Uterus (tissue), 2 donors: ENCODE data around the gene RAB6A.

Experiments
- POLR2A ChIP-seq, 2 donors: fragments of 450-650 bp; IDR thresholded peaks; one replicate each; pipeline ENCODE4 v1.6.1; 2016; ENCODE audit warnings: antibody characterized with exemption in 2 of 2, mild to moderate bottlenecking in 1 of 2, moderate library complexity in 1 of 2
- TF ChIP-seq, protein P1 (sequence below), 4 experiments: fragments of 200-600 bp in 2 of 4; fragments of 450-650 bp in 2 of 4; sonication (generic) in 2 of 4; IDR thresholded peaks; one replicate each; pipeline ENCODE4 v1.5.1; 2016 to 2019; ENCODE audit warnings: antibody characterized with exemption in 4 of 4, mild to moderate bottlenecking in 2 of 4, moderate library complexity in 1 of 4

DNA sequence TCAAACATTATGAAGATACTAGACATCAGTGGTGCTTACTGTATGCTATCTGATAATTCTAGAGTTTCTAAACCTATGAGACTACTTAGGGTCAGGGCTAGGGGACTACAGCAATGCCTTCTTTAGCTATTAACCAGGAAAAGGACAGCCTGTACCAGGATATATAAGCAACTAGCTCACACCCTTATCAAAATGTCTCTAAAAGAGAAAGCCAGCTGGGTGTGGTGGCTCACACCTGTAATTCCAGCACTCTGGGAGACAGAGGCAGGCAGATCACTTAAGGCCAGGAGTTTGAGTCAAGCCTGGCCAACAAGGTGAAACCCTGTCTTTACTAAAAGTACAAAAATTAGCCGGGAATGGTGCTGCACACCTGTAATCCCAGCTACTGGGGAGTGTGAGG lies 55.8 kb downstream of the RAB6A start:
- TF ChIP-seq, protein P1, sequence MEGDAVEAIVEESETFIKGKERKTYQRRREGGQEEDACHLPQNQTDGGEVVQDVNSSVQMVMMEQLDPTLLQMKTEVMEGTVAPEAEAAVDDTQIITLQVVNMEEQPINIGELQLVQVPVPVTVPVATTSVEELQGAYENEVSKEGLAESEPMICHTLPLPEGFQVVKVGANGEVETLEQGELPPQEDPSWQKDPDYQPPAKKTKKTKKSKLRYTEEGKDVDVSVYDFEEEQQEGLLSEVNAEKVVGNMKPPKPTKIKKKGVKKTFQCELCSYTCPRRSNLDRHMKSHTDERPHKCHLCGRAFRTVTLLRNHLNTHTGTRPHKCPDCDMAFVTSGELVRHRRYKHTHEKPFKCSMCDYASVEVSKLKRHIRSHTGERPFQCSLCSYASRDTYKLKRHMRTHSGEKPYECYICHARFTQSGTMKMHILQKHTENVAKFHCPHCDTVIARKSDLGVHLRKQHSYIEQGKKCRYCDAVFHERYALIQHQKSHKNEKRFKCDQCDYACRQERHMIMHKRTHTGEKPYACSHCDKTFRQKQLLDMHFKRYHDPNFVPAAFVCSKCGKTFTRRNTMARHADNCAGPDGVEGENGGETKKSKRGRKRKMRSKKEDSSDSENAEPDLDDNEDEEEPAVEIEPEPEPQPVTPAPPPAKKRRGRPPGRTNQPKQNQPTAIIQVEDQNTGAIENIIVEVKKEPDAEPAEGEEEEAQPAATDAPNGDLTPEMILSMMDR (IDR thresholded peaks at IDR 0.05): no peak
- no peak for TF ChIP-seq POLR2A (IDR thresholded peaks at IDR 0.05)
